EH (cell line): ENCODE measurements around the gene PTTG2.
"Not testable (repeated sequence)": the region's sequence is repeated elsewhere in the genome, so short reads cannot be mapped to it uniquely, and the experiment has no call there.

ENCODE experiments used
- DNase-seq: peaks from one replicate; pipeline ENCODE4 v3.0.0-alpha.2; 2015; ENCODE audit warnings: low read depth

The PTTG2 gene

GRCh38 chr4:37956941-37957340, 3.3 kb upstream of the PTTG2 start:
- DNase-seq, result no peak

GRCh38 chr4:37958932-37959331, 1.3 kb upstream of the PTTG2 start:
- DNase-seq, result no peak

GRCh38 chr4:37960679-37961450, 667 bp downstream of the PTTG2 start:
- DNase-seq, result no peak

GRCh38 chr4:37964734-37965457, 4.7 kb downstream of the PTTG2 start:
- DNase-seq, result no peak

- no peak for DNase-seq
Measured at GRCh38 chr4:37966044-37966443, 5.8 kb downstream of the PTTG2 start.

- peak; percentile 81 for DNase-seq
Measured at GRCh38 chr4:37967736-37968135, 7.5 kb downstream of the PTTG2 start.

GRCh38 chr4:37968747-37969146, 8.5 kb downstream of the PTTG2 start:
- peak; percentile 44 for DNase-seq

- DNase-seq, result peak; percentile 78
Measured at GRCh38 chr4:37970702-37971101, 10.5 kb downstream of the PTTG2 start.

- no peak for DNase-seq
Measured at GRCh38 chr4:37971202-37971601, 11.0 kb downstream of the PTTG2 start.

- DNase-seq, result no peak
Measured at GRCh38 chr4:37973441-37973840, 13.2 kb downstream of the PTTG2 start.

GRCh38 chr4:37975321-37975822, 15.2 kb downstream of the PTTG2 start:
- not testable (repeated sequence) for DNase-seq

GRCh38 chr4:37976507-37976906, 16.3 kb downstream of the PTTG2 start:
- DNase-seq, result no peak

- DNase-seq, result peak; percentile 77
Measured at GRCh38 chr4:37976991-37977470, 16.8 kb downstream of the PTTG2 start.

- DNase-seq, result peak; percentile 69
Measured at GRCh38 chr4:37977471-37978247, 17.5 kb downstream of the PTTG2 start.

- peak; percentile 48 for DNase-seq
Measured at GRCh38 chr4:37978248-37978924, 18.2 kb downstream of the PTTG2 start.

GRCh38 chr4:37980246-37980645, 20.0 kb downstream of the PTTG2 start:
- DNase-seq, result no peak

- peak; percentile 26 for DNase-seq
Measured at GRCh38 chr4:37981425-37981824, 21.2 kb downstream of the PTTG2 start.

GRCh38 chr4:37981844-37982720, 21.9 kb downstream of the PTTG2 start:
- peak; percentile 88 for DNase-seq

- no peak for DNase-seq
Measured at GRCh38 chr4:37982736-37983135, 22.5 kb downstream of the PTTG2 start.

- peak; percentile 69 for DNase-seq
Measured at GRCh38 chr4:37983951-37984350, 23.8 kb downstream of the PTTG2 start.
